NCI-H226 (cell line): ENCODE results near the gene OR2V1.
"Not testable (repeated sequence)": the region's sequence is repeated elsewhere in the genome, so short reads cannot be mapped to it uniquely, and the experiment has no call there.

Experiments used
- DNase-seq: peaks from one replicate; pipeline ENCODE4 v3.0.0-alpha.2; 2015

OR2V1 gene

GRCh38 chr5:181127456-181127855 is 3.5 kb downstream of the OR2V1 start:
- no peak for DNase-seq

GRCh38 chr5:181126841-181127240 is 4.1 kb downstream of the OR2V1 start:
- DNase-seq, result no peak

GRCh38 chr5:181124526-181124925 is 6.4 kb downstream of the OR2V1 start:
- no peak for DNase-seq

- no peak for DNase-seq
Measured at GRCh38 chr5:181121675-181122561, 9.1 kb downstream of the OR2V1 start.

GRCh38 chr5:181120761-181121160 is 10.2 kb downstream of the OR2V1 start:
- no peak for DNase-seq

GRCh38 chr5:181120306-181120705 is 10.7 kb downstream of the OR2V1 start:
- no peak for DNase-seq

GRCh38 chr5:181119105-181119504 is 11.9 kb downstream of the OR2V1 start:
- DNase-seq, result no peak

GRCh38 chr5:181118369-181118768 is 12.6 kb downstream of the OR2V1 start:
- DNase-seq, result no peak

- no peak for DNase-seq
Measured at GRCh38 chr5:181114844-181115778, 15.9 kb downstream of the OR2V1 start.

- no peak for DNase-seq
Measured at GRCh38 chr5:181114284-181114843, 16.6 kb downstream of the OR2V1 start.

- not testable (repeated sequence) for DNase-seq
Measured at GRCh38 chr5:181113572-181113971, 17.4 kb downstream of the OR2V1 start.

- no peak for DNase-seq
Measured at GRCh38 chr5:181112476-181112875, 18.5 kb downstream of the OR2V1 start.

- DNase-seq, result no peak
Measured at GRCh38 chr5:181111010-181111409, 20.0 kb downstream of the OR2V1 start.

- DNase-seq, result no peak
Measured at GRCh38 chr5:181109489-181110013, 21.4 kb downstream of the OR2V1 start.

- no peak for DNase-seq
Measured at GRCh38 chr5:181108578-181109165, 22.3 kb downstream of the OR2V1 start.

- DNase-seq, result no peak
Measured at GRCh38 chr5:181107699-181108098, 23.3 kb downstream of the OR2V1 start.

GRCh38 chr5:181105391-181106025 is 25.5 kb downstream of the OR2V1 start:
- DNase-seq, result no peak

- not testable (repeated sequence) for DNase-seq
Measured at GRCh38 chr5:181104606-181105390, 26.2 kb downstream of the OR2V1 start.

- not testable (repeated sequence) for DNase-seq
Measured at GRCh38 chr5:181104259-181104568, 26.8 kb downstream of the OR2V1 start.

- DNase-seq, result not testable (repeated sequence)
Measured at GRCh38 chr5:181101930-181102674, 28.9 kb downstream of the OR2V1 start.
